MM.1S (cell line): ENCODE measurements around the gene SREBF2.

Source experiments
- EZH2 ChIP-seq: fragments of 300-600 bp; sonication (generic); optimal IDR thresholded peaks from 2 replicates; pipeline ENCODE3; 2017; ENCODE audit warnings: low read depth, mild to moderate bottlenecking, antibody characterized with exemption, low read length, mixed read lengths
- EZH2phosphoT487 ChIP-seq: fragments of 300-600 bp; sonication (generic); IDR thresholded peaks from 2 replicates; pipeline ENCODE4 v1.6.1; 2018; ENCODE audit warnings: antibody characterized with exemption, low read length
- TF ChIP-seq, protein P1 (sequence below): fragments of 300-600 bp; sonication (generic); IDR thresholded peaks from 2 replicates; pipeline ENCODE4 v1.5.1; 2016; ENCODE audit warnings: antibody characterized with exemption, low read length, mixed read lengths

DNA sequence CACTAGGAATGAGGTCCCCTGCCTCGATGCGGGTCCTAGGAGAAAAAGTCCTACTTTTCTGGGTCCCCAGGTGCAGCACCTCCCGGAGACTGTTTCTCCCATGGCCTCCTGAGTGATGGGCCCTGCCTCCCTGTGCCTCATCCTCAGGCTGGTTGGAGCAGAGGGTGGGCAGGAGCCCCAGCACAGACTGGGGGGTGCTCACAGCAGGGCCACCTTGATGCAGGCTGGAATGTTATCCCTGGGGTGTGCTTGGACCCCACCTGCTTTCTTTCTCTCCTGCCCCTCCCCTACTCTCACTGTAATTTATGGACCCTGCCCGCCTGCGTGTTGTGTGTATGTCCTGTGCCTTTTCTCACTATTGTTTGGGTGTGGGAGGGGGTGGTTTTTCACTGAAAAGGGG lies 73.9 kb downstream of the SREBF2 start:
- TF ChIP-seq, protein P1, sequence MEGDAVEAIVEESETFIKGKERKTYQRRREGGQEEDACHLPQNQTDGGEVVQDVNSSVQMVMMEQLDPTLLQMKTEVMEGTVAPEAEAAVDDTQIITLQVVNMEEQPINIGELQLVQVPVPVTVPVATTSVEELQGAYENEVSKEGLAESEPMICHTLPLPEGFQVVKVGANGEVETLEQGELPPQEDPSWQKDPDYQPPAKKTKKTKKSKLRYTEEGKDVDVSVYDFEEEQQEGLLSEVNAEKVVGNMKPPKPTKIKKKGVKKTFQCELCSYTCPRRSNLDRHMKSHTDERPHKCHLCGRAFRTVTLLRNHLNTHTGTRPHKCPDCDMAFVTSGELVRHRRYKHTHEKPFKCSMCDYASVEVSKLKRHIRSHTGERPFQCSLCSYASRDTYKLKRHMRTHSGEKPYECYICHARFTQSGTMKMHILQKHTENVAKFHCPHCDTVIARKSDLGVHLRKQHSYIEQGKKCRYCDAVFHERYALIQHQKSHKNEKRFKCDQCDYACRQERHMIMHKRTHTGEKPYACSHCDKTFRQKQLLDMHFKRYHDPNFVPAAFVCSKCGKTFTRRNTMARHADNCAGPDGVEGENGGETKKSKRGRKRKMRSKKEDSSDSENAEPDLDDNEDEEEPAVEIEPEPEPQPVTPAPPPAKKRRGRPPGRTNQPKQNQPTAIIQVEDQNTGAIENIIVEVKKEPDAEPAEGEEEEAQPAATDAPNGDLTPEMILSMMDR = no peak
- no peak for TF ChIP-seq EZH2phosphoT487
- TF ChIP-seq EZH2 = no peak
